NB4 (cell line): Measurements from ENCODE around the gene RHBDF2.

ENCODE experiments used
- DNase-seq: peaks from one replicate; pipeline ENCODE4 v3.0.0; 2010; ENCODE audit warnings: low read depth
- H3K4me3 ChIP-seq: one replicate; pipeline ENCODE4 v1.5.1; 2011; ENCODE audit warnings: mild to moderate bottlenecking, low read depth, low read length, moderate library complexity
- MYC ChIP-seq: IDR thresholded peaks from 2 replicates; pipeline ENCODE4 v1.6.1; 2011; ENCODE audit warnings: low read depth, low read length
- POLR2A ChIP-seq: IDR thresholded peaks from 2 replicates; pipeline ENCODE4 v1.6.1; 2011; ENCODE audit warnings: mild to moderate bottlenecking; ENCODE audit not compliant: insufficient read length; ENCODE audit errors: extremely low read depth
- TF ChIP-seq, protein P1 (sequence below): IDR thresholded peaks from one replicate; pipeline ENCODE4 v1.5.1; 2012; ENCODE audit warnings: low read depth, low read length
- TF ChIP-seq, protein P2 (sequence below): IDR thresholded peaks from 2 replicates; pipeline ENCODE4 v1.6.1; 2011; ENCODE audit warnings: low read depth, low read length

Gene RHBDF2

DNA sequence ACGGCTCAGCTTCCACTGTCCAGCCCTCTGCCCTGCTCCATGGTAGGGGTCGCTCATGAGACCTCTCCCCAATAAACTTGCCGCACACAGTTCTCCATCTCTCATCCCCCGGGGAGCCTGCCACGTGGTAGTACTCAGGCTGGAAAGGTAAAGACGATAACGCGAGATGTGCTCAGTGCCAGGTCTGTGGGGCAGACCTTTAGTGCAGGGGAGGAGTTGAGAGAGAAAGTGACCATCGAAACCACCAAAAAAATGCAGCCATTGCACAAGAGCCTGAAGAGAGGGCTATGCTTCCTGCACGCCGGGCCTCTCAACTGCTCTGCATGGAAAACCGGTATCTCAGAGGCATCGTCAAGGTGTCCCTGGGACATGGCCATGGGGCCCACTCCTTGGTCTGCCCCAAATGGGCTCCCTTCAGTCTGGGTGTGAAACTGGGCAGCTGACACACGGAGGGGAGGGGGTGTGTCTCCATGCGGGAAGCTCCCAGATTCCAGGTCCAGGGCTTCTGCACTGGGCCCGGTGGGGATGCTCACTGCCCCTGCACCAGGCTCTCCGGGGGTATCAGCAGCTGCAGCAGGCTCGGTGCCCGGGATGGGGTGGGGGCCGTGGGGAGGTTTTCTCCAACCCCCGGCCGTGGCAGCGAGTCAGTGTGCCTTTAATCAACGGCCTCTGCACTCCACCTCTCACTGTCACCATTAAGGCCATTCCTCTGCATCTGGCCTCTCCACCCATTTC, 38.5 kb downstream of the RHBDF2 start:
- TF ChIP-seq, protein P1, sequence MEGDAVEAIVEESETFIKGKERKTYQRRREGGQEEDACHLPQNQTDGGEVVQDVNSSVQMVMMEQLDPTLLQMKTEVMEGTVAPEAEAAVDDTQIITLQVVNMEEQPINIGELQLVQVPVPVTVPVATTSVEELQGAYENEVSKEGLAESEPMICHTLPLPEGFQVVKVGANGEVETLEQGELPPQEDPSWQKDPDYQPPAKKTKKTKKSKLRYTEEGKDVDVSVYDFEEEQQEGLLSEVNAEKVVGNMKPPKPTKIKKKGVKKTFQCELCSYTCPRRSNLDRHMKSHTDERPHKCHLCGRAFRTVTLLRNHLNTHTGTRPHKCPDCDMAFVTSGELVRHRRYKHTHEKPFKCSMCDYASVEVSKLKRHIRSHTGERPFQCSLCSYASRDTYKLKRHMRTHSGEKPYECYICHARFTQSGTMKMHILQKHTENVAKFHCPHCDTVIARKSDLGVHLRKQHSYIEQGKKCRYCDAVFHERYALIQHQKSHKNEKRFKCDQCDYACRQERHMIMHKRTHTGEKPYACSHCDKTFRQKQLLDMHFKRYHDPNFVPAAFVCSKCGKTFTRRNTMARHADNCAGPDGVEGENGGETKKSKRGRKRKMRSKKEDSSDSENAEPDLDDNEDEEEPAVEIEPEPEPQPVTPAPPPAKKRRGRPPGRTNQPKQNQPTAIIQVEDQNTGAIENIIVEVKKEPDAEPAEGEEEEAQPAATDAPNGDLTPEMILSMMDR = no peak
- TF ChIP-seq MYC (no peak), POLR2A (no peak)
- TF ChIP-seq, protein P2, sequence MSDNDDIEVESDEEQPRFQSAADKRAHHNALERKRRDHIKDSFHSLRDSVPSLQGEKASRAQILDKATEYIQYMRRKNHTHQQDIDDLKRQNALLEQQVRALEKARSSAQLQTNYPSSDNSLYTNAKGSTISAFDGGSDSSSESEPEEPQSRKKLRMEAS = no peak
- no peak overlapping the region for H3K4me3 ChIP-seq

DNA sequence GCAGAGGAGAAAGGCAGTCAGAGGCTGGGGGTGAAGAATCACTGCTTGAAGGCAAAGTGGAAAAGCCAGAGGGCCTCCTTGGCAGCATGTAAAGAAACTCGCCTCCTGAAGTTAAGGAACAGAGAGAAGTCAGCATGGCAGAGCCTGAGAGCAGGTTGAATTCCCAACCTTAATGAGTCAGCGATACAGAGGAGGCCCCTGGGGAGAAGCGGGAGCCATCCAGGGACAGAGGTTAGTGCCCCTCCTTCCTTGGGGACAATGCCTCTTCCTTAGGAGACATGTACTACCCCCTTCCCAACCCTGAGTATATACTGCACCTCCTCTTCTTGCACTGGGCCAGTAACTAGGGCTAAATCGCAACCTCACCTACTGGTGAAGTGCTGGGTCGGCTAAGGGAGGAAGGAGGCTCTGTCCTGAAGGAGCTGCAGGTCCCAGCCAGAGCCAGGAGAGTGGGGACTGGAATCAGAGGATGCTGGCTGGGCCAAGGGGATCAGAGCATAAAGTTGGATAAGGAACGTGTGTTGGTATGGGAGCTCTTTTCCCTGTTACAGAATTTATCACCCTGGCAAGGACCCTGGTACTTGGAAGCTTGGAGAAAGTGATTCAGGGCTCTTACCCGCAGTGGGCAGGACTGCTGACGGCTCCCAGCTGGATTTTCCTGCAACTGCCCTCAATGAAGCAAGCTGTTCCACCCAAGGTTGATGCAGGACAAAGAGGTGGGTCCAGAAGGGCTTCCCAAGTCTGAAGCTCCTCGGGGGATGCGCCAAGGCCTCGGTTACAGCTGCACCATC, 39.3 kb downstream of the RHBDF2 start:
- TF ChIP-seq, protein P1 = no peak
- TF ChIP-seq MYC (no peak), POLR2A (no peak)
- TF ChIP-seq, protein P2 = no peak
- no peak for DNase-seq
- H3K4me3 ChIP-seq = no peak overlapping the region

More for the DNA sequence above, 38.5 kb downstream of the RHBDF2 start:
- DNase-seq = peak; percentile 7

DNA sequence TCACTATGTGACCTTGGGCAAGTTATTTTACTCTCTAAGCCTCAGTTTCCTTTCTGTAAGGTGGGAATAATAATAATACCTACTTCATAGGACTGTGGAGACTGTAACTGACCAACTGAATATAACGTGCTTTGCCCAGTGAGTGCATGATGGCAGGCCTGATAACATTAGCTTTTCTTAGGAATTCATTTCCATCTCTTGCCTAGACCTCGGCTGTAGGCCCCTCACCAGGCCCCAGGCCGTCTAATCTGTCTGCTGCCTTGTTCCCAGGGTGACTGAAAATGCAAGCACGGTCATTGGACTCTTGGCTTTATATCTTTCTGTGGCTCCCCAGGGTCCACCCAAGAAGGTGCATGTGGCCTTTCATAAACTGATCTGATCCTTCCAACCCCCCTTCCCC, 41.5 kb downstream of the RHBDF2 start:
- TF ChIP-seq, protein P2 = no peak
- TF ChIP-seq, protein P1 = no peak
- TF ChIP-seq MYC (no peak), POLR2A (no peak)
- H3K4me3 ChIP-seq = no peak overlapping the region
- no peak for DNase-seq

DNA sequence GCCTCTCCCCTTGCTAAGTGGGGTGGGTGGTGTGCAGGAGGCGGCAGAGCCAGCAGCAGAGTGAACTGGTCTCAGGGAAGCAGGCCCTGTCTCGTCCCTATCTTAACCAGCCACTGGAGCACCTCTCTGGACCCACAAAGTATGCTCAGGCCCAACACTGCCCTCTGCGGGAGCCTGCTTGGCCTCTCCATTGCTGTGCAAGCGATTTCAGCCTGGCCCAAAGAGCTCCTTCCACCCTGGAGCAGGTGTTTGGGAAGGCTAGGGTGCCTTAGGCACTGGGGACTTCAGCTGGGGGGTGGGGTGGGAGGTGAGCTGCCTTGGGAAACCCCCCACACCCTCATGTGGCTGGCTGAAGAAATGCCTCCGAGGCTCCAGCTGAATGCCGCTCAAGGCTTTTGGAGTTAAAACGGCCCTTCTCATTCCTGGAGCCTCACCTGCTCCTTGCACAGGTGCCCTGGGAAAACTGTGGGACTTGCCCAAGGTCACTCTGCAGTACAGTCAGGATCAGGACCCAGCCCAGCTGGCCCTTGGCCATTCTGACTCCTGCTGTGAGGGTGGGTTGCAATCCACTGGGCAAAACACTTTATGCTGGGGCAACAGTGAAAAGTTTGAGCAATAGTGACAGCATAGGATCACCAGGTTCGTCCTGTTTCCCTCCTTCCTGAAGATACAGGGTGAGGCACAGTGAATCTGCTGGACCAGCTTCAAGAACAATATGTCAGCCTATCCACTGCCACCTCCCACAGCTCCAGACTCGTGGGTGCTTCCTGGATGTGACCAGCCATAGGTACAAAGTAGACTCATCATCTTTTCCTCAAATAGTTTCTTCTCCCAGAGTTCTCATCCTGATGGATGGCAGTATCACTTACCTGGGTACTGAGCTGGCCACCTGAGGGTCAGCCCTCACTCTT, 42.4 kb downstream of the RHBDF2 start:
- TF ChIP-seq, protein P2 = no peak
- no peak for TF ChIP-seq MYC
- TF ChIP-seq, protein P1 = peak; percentile 34
- DNase-seq = peak; percentile 30
- H3K4me3 ChIP-seq = no peak overlapping the region

DNA sequence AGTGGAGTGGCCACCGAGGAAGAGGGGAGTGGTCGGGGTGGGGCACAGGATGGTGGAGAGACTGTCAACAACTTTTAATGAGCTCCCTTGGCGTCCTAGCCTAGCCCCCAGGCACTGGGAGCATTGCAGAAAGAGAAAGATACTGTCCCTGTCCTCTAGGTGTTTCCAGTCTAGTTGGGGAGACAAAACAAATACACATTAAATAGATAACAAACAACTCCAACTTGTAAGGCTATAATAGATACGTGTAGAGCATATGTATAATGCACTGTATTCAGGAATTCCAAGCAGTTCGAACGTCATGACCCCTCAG, 47.8 kb downstream of the RHBDF2 start:
- no peak for DNase-seq
- TF ChIP-seq, protein P1 = no peak
- TF ChIP-seq POLR2A (no peak), MYC (no peak; the same call in 1 of the 2 replicates)
- TF ChIP-seq, protein P2 = no peak
- no peak overlapping the region for H3K4me3 ChIP-seq
